Kidney tubule cell (primary cell): ENCODE results near the gene NPR1.
A peak's percentile ranks its signal among the peaks of the same experiment; 100 is the strongest.
"Not testable (repeated sequence)": the region's sequence is repeated elsewhere in the genome, so short reads cannot be mapped to it uniquely, and the experiment has no call there.

Experiments
- DNase-seq: peaks from one replicate; pipeline ENCODE4 v3.0.0-alpha.2; 2018; ENCODE audit warnings: low spot score

Gene NPR1

DNA sequence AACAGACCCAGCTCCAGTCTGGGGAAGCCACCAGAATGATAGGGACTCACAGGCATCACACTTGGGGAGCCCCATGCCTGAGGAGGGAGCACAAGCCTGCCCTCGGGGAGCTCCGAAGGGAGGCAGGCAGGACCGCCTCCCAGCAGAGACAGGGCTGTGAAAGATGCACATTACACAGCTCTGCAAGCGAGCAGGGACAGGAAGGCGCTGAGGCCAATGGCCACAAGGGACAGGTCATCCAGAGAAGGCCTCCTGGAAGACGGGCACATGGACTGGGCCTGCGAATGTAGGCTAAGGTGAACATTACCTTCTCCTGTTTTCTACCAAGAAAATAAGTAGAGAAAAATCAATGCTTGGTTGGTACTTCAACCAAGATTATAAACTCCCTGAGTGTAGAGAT is 4.2 kb downstream of the NPR1 start:
- no peak for DNase-seq

DNA sequence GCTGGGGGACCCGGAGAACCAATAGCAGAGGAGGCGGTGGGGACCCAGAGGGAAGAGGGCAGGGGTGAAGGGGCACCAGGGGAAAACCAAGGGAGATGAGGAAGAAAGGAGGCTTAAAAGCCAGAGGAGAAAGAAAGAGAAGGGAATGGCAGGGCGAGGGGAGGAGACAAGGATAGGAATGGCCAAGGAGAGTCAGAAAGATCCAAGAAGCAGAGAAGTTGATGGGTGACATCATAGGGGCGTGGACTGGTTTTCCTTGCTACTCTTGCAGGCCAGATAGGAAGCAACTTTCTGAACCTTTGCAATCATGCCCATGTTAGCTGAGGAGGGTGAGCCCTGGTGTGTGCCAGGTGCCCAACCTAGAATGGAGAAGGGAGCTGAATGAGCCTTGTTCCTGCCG is 5.4 kb downstream of the NPR1 start:
- peak; percentile 32 for DNase-seq

DNA sequence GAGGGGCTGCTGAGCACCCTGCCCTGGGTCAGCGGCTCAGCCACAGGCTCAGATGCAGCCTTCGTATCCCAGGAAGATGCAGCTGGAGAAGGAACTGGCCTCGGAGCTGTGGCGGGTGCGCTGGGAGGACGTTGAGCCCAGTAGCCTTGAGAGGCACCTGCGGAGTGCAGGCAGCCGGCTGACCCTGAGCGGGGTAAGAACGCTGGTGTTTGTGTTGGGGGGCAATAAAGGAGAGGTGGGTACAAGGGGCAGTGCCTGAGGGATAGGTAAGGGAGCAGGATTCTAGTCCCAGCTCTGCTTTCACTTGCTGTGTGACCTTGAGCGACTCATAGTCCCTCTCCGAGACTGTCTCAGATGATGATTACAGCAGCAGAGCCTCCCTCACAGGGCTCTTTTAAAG is 6.4 kb downstream of the NPR1 start:
- DNase-seq: no peak

DNA sequence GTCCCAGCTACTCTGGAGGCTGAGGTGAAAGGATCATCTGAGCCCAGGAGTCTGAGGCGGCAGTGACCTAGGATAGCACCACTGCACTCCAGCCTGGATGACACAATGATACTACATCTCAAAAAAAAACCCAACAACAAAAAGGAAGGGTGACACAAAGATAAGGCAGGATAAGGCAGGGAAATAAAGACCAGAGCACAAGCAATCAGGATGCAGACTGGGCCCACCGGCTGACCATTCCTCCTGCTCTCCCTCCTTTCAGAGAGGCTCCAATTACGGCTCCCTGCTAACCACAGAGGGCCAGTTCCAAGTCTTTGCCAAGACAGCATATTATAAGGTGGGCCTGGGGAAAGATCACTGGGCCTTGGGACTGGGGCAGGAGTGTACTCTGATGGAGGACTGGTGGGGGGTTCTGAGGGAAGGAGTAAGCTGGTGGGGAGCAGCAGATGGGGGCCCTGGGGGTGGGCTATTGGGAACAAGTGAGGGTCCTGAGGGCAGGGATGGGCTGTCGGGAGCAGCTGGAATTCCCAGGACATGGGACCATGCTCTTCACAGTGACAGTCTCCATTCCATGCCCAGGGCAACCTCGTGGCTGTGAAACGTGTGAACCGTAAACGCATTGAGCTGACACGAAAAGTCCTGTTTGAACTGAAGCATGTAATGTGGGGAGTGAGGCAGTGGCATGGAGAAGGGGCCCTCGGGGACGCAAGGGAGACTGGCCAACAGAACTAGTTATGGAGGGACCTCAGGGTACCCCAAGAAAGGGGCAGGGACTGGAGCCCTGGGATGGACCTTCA is 7.3 kb downstream of the NPR1 start:
- no peak for DNase-seq

DNA sequence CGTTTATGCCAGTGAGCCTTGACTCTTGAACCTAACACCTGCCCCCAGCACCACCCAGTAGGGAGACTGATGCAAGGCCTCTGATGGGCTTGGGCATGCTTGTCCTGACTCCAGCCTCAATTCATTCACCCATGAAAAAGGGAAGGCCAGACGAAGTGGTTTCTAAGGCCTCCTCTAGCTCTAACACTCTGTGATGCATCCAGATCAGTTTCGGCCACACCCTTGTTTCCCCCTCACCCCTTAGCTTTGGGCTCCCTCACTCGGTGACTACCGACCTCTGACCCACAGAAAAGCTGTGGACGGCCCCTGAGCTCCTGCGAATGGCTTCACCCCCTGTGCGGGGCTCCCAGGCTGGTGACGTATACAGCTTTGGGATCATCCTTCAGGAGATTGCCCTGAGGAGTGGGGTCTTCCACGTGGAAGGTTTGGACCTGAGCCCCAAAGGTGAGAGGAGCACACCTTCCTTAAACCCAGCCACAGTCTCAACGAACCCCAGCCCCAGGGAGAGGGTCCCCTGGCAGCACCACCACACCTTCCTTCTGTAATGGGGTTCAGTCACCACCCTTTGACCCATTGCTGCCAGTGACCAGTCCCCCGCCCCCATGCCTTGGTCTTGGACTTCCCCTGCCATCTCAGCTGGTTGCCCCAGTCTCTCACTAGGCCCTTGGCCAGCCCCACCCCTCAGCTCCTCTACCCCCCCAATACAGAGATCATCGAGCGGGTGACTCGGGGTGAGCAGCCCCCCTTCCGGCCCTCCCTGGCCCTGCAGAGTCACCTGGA is 9.0 kb downstream of the NPR1 start:
- DNase-seq: no peak

DNA sequence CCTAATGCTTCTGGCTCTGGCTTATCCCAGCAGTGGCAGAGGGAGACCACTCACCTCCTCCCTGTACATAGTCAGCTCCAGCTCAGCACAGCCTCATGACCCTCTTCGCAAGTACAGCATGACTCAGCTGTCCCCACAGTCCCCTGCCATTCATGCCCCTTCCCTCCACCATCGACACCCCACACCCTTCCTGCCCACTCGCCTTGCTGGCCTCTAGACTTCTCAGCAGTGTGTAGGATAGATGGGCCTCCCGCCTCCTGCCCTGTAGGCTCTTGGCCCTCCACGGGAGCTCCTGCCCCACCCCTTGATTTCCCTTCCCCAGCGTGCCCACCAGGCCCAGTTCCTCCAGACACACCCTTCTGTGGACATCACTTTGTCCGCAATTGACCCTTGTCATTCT is 9.8 kb downstream of the NPR1 start:
- DNase-seq: no peak

DNA sequence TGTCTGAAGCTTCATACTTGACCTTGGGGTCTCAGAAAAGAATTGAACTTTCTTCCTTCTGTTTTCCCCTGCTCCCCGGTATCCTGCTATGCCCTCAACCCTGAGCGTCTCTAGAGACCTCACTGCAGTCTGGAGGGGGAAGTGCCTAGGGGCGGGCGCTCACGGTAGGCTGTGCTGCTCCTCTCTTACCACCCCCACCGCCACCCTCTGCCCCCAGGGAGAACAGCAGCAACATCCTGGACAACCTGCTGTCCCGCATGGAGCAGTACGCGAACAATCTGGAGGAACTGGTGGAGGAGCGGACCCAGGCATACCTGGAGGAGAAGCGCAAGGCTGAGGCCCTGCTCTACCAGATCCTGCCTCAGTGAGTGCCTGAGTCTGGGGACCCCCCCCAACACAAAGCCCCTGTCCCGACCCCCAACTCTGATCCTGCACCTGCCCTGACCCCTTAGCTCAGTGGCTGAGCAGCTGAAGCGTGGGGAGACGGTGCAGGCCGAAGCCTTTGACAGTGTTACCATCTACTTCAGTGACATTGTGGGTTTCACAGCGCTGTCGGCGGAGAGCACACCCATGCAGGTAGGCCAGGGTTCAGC is 10.3 kb downstream of the NPR1 start:
- DNase-seq: no peak

DNA sequence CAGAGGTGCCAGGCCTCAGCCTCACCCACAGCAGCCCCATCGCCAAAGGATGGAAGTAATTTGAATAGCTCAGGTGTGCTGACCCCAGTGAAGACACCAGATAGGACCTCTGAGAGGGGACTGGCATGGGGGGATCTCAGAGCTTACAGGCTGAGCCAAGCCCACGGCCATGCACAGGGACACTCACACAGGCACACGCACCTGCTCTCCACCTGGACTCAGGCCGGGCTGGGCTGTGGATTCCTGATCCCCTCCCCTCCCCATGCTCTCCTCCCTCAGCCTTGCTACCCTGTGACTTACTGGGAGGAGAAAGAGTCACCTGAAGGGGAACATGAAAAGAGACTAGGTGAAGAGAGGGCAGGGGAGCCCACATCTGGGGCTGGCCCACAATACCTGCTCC is 15.0 kb downstream of the NPR1 start:
- no peak for DNase-seq

DNA sequence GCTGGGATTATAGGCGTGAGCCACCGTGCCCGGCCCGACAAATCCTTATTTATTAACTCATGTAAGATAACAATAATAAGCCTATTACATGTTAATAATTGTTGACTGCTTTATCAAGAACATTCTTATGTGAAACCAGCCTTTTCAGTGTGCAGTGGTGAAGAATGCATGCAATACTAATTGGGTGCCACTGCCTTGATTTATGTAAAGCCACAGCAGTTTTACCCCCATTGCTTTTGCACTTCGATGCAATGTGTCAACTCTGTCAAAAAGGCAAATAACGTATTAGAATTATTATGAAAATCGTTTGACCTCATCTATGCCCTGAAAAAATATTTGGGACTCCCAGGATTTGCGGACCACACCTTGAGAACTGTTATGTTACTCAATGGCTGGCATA is 18.3 kb downstream of the NPR1 start:
- DNase-seq: no peak

DNA sequence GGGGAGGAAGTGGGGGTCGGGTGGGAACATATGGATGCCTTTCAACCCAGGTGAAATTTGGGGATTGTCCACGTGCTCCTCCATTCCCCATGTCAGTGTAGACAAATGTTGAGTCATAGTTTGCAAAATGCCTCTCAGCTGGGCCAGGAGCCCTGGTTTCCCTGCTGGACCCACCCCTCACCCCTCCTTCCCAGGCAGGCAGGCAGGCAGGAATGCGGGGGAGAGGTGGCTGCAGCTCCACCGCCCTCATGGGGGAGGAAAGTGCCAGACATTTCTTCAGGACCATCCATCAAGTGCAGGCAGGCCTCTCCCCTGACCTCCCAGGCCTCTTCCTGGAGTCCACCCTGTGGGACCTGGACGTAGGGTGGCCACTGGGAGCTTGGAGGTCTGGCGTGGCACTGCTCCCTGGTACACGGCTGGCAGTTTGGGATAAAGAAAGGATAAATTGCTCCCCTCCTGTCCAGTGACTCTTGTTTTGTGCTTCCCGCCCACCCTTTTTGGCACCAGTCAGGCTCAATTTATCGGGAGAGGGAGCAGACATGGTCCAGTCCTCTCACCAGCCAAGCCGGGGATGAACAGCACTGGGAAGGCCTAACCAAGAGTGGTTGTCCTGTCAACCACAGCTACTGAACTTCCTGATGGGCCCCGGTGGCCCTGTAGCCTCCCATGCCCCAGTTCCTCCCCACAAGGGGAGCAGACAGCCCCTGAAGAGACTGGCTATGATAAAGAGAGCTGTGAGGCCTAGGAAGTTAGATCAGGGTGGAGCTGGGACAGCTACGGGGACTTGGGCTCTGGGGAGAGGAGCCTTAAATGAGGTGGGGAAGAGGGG is 18.9 kb downstream of the NPR1 start:
- DNase-seq: peak; percentile 36

DNA sequence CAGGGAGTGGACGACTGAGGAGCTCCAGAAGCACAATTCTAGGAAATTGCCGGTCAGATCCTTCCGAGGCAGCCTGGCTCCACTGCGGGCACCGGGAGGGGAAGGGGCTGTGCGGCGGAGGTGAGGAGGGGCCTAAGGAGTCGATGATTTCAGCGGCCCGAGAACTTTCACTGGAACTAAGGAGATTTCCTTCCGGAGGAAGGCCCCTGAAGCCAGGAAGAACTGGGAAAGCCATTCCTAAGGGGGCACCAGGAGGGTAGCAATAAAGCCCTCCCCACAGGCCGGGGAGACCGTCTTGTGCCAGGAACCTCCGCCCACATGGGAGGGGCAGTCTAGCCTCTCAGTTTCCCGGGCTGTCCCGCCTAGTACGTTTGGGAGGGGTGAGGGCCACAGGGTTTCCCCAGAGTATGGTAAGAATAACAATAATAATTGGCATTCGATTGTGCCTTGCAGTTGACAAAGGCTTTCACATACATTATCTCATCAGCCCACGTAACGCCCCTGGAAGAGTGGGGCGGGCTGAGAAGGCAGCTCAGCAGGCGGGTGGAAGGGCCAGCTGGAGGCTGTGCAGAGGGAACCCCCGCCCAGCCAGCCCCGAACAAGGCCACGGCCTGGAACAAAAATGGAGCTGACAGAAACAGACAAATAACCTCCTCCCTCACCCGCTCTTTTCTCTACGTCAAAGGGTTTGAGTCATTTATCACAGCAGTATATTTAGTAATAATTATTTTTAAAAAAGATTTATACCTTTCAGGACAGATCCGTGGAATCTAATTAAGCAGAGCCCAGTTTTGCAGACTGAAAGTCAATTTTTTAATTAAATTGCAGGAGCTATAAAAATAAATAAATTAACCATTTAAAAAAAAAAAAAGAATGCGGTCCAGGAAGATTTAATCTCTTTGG is 19.8 kb downstream of the NPR1 start:
- no peak for DNase-seq

DNA sequence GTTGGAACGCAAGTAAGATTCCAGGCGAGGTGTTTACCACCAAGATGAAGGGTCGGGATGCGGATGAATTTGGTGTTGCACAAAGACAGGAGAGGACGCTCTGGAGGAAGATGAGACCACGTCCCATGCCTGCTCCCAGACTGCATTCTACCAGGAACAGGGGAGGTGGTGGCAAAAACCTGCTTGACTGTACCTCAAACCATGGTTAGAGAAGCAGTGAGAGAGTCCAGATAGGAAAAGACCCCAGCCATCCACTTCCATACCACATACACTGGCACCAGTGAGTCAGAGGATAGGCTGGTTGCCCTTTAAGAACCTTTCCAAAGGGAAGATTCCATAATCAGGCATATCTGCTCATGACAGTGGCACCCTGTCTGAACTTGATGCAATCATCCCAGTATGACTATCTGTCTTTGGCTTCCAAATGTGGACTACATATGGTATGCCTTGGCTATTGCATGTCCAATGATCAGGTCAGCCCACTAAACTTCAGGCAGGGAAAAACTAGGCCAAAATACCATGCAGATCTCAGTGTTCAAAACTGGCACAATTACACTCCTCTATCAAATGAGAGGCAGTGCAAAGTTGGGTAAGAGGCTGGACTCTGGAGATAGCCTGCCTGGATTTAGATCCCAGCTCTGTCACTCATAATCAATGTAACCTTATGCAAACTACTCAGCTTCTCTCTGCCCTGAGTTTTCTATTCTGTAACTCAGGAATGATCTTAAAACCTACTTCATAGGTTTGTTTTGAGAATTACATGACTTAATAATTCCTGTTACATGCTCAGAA is 20.6 kb downstream of the NPR1 start:
- DNase-seq: peak; percentile 56

DNA sequence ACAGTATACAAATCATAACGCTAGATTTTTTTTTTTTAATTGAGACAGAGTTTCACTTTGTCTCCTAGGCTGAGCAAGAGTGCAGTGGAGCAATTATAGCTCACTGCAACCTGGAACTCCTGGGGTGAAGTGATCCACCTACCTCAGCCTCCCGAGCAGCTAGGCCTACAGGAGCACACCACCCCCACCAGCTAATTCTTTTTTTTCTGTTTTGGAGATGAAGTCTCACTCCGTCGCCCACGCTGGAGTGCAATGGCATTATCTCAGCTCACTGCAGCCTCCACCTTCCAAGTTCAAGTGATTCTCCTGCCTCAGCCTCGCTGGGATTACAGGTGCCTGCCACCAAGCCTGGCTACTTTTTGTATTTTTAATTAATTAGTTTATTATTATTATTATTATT is 21.3 kb downstream of the NPR1 start:
- DNase-seq: no peak

DNA sequence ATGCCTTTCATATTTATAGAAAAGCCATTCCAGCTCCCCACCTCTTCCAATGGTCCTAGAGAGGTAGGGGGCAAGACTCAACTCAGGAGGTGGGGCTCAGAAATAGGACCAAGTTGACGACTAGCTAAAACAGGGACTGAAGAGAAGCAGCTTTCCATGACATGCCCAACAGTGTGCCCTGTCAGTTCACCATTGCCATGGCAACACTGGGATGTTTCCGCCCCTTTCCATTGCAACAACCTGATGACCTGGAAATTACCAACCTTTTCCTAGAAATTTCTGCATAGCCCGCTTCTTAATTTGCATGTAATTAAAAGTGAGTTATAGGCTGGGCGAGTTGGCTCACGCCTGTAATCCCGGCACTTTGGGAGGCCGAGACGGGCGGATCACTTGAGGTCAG is 27.0 kb downstream of the NPR1 start:
- DNase-seq: no peak

DNA sequence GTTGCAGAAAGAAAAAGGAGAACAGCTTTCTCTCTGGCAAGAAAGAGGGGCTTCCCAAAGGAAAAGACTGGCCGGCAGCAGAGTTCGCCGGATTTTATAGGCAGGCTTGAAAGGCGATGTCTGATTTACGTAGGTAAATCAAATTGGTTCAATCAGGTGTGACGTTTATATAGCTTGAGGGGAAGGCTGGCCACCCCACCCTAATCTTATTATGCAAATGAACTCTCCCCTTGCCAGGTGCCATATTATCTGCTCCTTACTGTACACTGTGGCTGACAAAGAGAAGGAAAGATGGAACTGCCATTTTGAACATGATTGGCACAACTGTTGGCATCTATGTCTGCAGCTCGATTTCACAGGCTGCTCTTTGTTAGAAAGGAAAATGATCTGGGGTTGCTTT is 32.5 kb downstream of the NPR1 start:
- no peak for DNase-seq

DNA sequence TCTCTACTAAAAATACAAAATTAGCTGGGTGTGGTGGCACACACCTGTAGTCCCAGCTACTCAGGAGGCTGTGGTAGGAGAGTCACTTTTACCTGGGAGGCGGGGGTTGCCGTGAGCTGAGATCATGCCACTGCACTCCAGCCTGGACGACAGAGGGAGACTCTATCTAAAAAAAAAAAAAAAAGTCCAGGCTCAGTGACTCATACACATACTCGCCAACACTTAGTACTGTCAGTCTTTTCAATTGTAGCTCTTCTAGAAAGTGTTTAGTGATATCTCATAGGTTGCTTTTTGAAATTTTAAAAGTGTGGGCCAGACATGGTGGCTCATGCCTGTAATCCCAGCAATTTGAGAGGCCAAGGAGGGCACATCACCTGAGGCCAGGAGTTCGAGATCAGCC is 37.7 kb downstream of the NPR1 start:
- DNase-seq: not testable (repeated sequence)

DNA sequence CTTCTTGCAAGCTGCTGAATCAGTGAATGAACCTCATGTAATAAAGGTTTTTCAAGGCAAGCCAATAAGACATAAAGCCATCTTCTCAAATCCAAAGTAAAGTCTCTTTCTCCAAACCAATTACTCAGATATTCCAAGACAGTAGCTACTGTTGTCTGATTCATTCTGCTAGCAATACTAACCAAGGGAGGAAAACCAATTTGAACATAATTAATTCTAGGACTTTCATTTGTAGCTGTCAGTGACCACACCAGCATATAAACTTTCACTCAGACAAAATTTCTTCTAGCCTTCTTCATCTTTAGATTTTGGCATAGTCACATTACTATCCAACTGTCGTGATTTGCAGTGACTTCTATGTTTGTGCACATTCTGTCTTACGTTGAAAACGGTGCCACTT is 38.8 kb downstream of the NPR1 start:
- DNase-seq: no peak

DNA sequence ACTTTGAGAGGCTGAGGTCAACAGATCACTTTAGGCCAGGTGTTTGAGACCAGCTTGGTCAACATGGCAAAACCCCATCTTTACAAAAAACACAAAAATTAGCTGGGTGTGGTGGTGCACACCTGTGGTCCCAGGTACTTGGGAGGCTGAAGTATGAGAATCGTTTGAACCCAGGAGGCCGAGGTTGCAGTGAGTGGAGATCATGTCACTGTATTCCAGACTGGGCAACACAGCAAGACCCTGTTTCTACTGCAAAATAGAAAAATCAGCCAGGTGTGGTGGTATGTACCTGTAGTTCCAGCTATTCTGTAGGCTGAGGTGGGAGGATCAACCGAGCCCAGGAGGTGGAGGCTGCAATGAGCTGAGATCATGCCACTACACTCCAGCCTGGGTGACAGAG is 45.2 kb downstream of the NPR1 start:
- no peak for DNase-seq

DNA sequence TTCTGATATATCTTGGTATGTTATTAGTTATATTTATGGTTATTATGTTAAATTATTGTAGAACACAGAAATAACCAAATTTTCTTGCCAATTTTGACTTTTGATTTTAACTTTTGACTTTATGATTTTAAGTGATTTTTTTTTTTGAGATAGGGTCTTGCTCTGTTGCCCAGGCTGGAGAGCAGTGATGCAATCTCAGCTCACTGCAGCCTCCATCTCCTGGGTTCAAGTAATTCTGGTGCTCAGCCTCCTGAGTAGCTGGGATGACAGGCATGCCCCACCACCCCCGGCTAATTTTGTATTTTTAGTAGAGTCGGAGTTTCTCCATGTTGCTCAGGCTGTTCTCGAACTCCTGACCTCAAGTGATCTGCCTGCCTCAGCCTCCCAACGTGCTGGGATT is 46.1 kb downstream of the NPR1 start:
- DNase-seq: not testable (repeated sequence)
